Glomerular visceral epithelial cell (primary cell): ENCODE measurements around the gene ZG16B.
A peak's percentile ranks its signal among the peaks of the same experiment; 100 is the strongest.

Experiments used
- DNase-seq: peaks from one replicate; pipeline ENCODE4 v3.0.0-alpha.2; 2016; ENCODE audit errors: extremely low spot score

The ZG16B gene

DNA sequence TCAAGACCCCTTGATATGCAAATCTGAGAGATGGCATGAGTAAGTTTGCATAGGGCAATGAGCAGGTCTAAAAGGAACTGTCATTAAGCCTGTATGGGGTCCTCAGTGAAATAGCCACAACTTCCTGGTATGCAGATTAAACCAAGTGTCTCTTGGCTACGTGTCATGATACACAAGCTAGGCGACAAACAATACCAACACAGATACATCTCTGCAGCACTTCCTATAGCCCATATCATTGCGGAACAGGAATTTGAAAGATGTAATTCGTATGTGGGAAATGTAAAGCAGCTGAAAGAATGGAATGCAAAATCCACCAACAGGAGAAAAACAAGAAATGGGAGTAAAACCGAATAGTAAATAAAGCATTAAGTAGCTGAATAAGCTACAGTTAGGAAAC, 15.0 kb downstream of the ZG16B start:
- no peak for DNase-seq

DNA sequence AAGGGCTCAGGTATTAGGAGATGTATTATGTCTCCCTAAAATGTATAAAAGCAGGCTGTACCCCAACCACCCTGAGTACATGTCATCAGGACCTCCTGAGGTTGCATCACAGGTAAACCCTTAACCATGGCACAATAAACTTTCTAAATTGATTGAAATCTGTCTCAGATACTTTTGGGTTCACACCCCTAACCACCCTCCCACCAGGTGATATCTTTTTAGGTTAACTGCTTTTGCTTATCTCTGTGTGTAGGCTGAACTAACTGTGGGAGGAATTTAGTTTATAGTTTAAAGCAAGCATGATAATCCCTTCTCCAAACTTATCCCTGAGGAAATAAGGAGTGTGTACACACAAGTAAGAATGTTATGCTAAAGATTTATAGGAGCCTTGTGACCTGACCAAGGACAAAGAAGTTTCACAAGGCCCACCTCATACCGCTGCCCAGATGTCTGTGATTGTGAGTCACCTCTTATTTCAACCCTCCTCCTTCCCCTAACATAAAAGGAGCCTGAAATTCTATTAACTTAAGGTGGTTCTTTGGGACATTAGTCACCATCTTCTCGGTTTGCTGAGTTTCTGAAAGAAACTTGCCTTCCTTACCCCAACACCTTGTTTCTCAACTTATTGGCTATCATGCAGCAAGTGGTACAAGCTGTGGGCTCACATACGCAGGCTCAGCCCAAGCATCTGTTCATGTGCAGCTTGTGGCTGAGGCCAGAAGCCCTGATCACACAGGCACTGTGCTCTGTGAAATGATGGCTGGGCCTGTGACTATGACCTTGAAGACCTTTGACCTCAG, 16.6 kb downstream of the ZG16B start:
- DNase-seq = peak; percentile 79

DNA sequence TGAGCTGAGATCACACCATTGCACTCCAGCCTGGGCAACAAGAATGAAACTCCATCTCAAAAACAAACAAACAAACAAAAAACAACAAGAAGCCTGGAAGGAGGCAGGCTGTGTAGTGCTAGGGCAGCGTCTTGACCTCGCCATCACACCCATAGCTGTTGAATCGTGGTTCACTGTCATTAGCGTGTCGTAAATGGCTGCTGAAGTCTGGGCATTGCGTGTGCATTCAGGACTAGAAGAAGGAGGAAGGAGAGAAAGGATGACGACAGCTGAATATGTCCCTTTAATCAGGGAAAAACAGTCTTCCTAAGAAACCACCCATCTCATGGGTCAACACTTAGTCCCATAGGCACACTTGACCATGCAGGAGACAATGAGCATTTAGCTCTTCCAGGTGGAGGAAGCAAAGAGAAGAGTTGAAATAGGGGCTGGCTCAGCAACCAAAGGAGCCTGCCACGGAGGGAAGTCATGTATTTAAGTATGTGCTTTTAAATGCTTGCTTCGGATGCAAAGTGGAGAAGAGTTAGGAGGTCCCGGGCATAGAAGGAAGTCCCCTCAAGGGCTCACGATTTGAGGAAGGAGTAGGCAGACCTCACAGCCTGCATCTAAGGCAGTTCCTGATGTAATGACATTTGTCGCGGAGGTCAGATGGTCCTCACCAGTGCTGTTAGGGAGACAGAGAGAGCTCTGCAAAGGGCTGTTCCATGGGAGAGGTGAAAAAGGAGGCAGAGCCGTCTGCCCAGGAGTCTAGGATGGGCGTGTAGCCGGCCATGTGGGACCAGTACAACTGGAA, 19.0 kb downstream of the ZG16B start:
- DNase-seq = no peak

DNA sequence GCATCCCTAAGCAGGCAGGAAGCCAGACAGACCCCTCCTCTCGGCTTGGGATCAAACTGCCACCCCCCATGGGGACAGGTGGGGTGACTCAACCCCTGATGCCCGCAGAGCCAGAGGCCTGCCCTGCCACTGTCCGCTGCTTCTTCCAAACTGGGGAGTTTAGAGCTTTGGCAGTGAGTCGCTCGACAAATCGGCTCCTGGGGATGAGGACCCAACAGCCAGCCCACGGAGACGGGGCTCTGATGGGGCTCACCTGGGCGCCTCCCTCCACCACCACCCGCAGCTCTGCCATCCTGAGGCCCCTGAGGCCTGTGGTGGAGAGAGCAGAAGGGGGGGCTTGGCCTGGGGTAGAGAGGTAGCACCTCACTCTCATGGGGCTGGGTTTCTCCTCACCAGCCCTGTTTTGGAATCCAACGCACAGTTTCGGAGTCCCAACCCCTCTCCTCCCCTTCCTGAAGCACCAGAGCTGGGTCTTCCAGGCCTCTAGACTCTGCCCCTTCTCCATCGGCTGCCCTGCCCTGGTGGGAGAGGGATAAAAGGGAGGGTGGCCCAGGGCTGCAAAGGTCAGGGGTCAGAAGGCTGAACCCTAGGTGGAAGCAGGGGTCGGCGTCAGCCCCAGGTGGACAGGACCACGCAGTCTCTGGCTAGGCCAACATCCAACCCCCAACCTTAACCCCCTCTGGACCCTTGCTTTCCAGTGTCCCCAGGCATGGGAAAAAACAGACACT, 22.1 kb downstream of the ZG16B start:
- no peak for DNase-seq

DNA sequence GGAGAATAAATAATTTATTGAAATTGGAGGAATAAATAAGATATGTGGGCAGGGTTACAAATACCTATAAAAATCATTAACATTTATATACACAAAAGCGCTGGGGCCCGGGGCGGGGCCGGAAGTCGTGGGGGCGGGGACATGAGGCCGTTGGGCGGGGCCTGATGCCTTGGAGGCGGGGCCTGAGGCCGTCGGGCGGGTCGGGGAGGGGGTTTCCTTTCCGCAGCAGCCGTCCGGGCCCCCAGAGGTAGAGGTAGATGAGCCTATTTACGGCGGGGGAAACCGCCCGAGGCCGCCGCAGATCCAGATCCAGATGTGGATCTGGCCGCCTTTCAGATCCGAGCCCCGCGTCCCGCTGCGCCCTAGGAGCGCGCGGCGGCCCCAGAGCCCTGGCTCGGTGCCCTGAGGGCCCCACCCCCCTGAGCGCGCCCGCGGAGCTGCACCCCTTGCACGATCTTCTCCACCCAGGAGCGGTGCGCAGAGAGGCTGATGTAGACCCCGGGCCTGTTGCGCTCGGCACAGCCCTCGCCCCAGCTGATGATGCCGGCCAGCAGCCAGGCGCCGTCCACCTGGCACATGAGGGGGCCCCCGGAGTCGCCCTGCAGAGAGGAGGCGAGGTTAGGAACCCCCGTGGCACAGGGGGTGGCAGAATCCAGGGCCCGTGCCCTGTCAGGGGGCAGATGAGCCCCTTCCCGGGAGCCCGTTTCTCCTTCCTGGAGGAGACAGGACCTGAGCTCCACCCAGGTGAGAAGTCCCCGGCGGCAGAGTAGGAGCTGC, 22.8 kb downstream of the ZG16B start:
- no peak for DNase-seq

DNA sequence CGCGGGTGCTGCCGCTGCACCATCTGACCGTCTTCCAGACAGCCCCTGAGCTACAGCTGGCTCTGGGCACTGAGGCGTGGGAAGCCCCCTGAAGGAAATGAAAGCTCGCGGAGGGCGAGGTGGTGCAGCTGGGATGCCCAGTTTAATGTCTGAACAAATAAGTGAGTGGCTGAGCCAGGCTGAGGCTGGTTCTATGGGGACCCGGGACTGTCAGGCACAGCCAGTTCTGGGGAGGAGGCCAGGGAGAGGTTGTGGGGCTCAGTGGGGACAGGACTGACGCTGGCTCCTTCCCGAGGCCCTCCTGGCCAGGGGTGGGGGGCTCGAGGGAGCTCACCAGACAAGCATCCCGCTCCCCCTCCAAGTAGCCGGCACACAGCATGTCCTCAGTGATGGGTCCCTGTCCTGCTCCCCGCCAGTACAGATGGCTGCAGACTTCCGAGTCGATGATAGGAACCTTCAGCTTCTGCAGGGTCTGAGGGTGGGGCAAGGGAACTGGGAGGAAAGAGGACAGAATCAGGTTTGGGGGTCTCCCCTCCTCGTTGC, 23.5 kb downstream of the ZG16B start:
- no peak for DNase-seq

DNA sequence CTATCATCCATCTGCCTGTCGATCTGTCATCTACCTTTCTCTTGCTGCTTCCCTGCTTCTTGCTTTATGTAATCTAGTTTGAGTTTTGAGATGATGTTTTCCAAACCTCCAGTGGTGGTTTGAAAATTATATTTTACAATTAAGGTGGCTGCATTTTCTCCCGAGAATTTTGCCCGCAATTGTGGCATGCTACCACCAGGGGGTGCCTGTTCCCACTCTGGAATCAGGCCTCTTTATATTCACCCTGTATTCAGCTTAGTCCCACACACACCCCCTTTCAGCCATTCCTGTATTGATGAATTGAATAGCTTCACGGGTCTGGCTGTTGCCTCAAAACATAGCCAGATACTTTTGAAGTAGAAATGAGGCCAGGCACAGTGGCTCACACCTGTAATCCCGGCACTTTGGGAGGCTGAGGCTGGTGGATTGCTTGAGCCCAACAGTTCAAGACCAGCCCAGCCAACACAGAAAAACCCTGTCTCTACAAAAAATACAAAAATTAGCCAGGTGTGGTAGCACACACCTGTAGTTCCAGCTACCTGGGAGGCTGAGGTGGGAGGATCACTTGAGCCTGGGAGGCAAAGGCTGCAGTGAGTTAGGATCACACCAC, 24.7 kb downstream of the ZG16B start:
- DNase-seq = no peak

DNA sequence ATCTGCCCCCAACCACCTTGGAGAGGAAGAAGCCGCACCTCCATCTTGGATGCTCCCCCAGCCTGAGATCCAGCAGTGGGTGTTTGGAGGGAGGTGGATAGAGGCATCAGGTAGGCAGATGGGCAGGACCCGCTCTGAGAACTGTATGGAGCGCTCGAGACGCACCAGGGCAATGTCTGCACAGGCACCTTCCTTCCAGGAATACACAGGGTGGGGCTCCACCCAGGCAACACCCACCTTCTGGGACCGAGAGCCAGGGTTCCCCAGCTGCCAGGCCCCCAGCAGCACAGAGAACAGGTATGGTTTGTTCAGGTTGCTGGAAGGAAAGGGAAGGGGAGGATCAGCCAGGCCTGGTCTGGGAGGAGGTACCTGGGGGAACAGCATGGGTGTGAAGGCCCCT, 25.4 kb downstream of the ZG16B start:
- no peak for DNase-seq

DNA sequence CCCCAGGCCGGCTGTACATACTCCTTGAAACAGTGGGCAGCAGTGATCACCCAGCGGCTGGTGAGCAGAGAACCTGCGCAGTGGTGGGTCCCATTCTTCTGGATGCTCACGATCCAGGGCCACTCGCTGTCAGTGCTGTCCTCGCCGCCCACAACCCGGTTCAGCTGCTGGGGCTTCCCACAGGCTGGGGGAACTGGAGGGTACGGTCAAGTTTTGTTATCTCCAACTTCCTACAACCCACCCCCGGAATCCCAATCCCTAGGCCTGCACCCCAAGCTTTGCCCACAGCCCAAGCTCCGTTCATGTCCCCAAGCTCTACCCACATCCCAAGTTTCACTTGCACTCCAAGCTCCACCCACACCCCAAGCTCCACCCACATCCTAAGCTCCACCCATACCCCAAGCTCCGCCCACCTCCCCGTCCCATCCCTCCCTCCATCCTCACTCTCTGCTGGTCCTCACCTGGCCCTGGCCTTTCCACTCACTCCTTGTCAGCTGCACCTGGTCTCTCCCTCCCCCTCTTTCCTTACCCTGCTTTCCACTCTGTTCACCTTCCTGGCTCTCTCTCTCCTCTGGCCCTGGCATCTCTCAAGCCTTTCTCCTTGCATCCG, 26.1 kb downstream of the ZG16B start:
- DNase-seq = no peak

DNA sequence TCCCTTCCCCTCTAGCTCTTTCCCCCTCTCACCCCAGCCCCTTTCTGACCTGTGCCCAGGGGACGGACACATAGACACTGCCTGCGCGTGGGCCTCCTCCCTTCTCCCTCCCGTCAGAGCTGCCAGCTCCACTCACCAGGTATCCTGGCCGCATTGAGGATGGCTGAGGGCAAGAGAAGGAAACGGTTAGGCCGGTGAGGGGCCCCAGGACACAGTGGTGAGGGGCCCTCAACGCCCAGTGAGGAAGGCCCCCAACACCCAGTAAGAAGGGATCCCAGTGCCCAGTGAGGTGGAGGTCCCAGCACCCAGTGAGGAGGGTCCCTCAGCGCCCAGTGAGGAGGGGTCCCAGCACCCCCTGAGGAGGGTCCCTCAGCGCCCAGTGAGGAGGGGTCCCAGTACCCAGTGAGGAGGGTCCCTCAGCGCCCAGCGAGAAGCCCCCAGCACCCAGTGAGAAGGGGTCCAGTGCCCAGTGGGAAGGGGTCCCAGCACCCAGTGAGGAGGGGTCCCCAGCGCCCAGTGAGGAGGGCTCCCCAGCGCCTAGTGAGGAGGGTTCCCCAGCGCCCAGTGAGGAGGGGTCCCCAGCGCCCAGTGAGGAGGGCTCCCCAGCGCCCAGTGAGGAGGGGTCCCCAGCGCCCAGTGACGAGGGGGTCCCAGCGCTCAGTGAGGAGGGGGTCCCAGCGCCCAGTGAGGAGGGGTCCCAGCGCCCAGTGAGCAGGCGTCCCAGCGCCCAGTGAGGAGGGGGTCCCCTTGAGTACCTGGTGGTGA, 26.8 kb downstream of the ZG16B start:
- DNase-seq = no peak

DNA sequence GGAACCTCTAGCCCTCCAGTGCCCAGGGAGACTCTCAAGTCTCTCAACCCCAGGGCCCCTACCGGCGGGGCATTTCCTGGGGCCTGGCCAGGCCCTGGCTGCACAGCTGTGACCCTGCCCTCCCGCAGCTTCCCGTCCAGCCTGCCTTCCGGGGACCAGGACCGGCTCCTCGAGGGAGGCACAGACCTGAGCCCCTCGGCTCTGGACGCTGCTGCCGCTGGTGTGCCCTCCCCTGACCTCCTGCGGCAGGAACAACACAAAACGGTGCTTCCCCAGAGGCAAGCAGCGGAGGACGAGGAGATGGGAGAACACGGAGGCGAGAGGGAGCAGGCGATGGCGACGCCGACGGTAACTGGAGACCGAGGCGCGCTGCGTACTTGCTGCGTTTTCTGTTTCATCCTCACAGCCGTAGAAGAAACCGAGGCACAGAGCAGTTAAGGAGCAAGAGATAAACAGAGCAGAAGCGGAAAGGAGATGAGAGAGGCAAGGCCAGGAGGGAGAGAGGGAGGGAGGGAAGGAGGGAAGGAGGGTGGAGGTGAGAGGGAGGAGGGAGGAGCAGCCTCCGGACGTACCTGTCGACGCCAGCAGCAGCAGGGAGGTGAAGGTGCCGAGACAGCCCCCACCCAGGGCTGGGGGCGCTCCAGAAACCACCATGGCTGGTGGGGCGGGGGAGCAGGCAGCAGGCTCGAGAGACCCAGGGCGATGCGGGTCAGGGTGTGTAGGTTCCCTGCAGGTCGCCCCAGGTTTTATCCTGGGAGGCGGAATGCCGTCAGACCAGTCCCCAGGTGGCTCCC, 27.5 kb downstream of the ZG16B start, which contains the start of gene PRSS22:
TSS of gene PRSS22 (minus strand) at position 720 of the 794 bp plus-strand sequence. CDS start at position 654, 66 bp downstream.
- DNase-seq = no peak

DNA sequence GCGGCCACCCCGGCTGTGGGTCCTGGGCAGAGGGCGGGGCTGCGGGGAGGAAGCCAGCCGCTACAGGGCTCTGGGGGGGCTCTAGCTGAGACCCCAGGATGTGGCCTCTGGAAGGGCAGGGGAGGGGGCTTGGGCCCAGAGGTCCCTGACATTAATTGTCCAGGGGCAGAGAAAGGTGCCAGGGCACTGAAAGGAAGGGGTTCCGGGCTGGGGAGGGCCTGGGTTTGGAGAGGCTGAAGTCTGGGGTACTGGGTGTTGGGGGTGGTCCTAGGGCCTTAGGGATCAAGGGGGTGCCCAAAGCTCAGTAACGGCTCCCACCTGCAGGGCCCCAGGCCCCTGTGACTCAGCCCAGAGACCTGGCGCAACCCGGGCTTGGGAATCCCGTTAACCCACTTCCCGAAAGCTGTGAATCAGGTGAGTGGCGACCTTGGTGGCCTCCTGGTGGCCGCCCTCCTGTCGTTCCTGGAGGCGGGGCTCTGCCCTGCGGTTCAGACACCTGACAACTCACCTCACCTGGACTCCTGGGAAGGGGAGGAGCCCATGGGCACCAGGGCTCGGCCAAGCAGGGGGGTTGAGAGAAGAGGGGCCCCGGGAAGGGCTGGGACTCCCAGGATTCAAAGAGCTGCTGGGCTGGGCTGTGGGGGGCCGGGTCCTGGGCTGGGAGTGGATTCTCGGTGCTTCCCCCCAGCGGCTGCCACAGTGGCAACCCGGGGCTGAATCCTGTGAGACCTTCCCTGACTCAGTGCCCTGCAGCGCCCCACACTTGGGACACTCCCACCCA, 28.3 kb downstream of the ZG16B start:
- no peak for DNase-seq

DNA sequence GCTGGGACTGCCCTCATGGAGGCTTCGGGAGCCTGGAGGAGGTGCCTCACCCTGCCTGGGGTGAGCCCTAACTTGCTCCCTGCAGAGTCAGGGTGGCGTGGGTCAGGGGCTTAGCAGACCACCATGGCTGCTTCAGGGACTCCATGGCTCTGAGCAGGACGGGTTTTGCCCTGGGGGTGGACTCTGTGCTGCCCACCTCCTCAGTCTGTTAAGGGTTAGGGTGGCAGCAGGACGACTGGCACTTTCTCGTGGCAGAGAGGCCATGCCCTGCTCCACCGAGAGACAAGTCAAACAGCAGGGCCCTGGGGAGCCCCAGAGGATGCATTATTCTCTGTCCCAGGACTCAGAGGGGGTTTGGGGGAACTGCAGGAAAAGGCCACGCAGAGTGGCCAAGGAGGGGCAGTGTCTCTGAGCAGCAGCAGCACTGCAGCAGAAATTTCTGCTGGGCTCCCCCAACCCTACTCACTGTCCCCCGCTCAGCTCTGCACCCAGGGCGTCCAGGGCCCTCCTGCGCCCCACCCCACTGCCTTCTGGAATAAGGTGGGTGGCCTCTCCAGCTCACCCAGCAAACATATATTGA, 29.7 kb downstream of the ZG16B start:
- DNase-seq = no peak

DNA sequence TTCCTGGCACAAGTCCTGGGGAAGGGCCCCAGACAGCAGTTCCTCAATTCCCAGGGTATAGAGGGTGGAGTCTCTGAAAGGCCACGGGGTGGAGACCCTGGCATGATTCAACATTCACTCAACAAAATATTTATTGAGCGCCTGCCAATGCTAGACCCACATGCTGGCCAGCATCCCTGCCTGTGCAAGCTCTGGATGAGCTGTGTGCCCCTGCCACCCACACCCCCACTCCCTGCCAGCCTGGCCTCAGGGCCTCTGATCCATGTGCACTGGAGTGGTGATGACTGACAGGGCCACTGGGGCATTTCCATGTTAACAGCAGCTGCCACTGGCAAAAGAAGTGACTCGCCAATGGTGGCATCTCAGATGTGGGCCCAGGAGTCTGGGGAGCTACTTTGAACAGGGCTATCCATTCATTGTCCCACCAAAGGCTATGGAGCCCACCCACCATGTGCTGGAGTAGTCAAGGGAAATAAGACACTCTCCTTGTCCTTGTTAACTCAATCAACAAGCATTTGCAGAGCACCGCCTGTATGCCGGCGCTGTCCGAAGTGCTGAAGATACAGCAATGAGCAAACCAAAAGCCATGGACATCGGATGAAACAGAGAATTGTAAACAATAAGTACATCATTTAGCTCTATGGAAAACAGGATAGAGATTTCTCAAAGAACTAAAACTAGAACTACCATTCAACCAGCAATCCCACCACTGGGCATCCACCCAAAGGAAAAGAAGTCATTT, 30.9 kb downstream of the ZG16B start:
- peak; percentile 44 for DNase-seq

DNA sequence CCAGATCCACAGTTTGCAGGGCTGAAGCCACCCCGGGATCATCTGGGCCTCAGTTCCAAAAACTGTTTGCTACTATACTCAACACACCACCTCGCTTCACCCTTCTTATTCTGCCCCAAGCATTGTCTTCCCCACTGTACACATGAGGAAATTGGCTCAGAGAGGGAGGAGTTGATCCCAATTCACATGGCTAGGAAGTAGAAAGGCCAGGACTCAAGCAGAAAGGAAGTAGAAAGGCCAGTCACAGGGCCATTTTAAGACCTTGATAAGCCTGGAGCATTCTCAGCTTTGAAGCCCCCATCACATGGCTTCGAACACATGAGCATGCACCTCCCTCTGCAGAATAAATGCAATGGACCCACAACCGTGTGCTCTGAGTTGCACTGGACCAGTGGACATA, 35.5 kb downstream of the ZG16B start:
- no peak for DNase-seq

DNA sequence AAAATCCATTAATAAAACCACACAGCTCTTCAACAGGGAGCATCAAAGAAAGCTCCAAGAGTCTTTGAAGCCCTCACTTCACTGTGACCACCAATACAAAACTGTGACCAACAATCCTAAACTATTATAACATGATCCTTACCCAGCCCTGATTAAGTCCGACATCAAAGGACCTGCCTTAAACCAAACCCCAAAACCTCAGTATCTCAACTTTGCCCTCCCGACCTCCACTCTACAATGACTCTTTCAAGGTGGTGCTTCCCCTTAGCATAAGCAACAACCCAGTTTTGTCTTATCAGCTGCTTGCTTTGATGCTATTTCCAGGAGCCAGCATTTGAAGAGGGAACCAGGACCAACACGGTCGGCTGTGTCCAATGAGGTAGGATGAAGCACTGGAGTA, 36.3 kb downstream of the ZG16B start:
- no peak for DNase-seq

DNA sequence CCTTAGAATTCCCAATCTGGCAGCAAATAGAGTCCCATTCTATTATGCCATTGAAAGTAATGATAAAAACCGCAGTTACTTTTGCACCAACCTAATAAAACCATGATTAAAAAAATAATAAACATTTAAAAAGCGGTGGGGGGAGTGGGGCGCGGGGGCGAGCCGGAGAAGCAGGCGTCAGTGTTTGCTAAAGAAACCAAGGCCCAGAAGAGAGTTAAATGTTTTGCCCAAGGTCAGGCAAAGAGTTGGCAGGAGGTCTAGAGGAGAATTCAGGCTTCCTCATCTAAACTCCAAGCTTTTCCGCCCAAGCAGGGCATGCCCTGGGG, 37.5 kb downstream of the ZG16B start:
- DNase-seq = no peak
